GM21619 (cell line): Measurements from ENCODE around the gene EVC.

Source experiments
- ATAC-seq: cut with Tn5 transposase; IDR thresholded peaks from one replicate; pipeline ENCODE4 v1.9.1; 2021; ENCODE audit not compliant: unreplicated experiment

Gene EVC

GRCh38 chr4:5783486-5783885, 72.5 kb downstream of the EVC start:
- ATAC-seq = no peak

- ATAC-seq = no peak
These were observed 73.0 kb downstream of the EVC start for GRCh38 chr4:5784021-5784420.

- no peak for ATAC-seq
These were observed 74.1 kb downstream of the EVC start for GRCh38 chr4:5784960-5785611.

- ATAC-seq = no peak
These were observed 75.0 kb downstream of the EVC start for GRCh38 chr4:5785806-5786680.

GRCh38 chr4:5787311-5787710, 76.3 kb downstream of the EVC start:
- no peak for ATAC-seq

GRCh38 chr4:5788144-5788543, 77.1 kb downstream of the EVC start:
- no peak for ATAC-seq

GRCh38 chr4:5789141-5789540, 78.1 kb downstream of the EVC start:
- ATAC-seq = no peak

- no peak for ATAC-seq
These were observed 79.5 kb downstream of the EVC start for GRCh38 chr4:5790546-5790857.

GRCh38 chr4:5791654-5792053, 80.7 kb downstream of the EVC start:
- ATAC-seq = no peak

- ATAC-seq = no peak
These were observed 82.5 kb downstream of the EVC start for GRCh38 chr4:5793514-5793913.

- ATAC-seq = no peak
These were observed 84.6 kb downstream of the EVC start for GRCh38 chr4:5795580-5795979.

- no peak for ATAC-seq
These were observed 86.0 kb downstream of the EVC start for GRCh38 chr4:5796976-5797375.

GRCh38 chr4:5797866-5798265, 86.9 kb downstream of the EVC start:
- ATAC-seq = no peak

GRCh38 chr4:5798462-5798861, 87.5 kb downstream of the EVC start:
- ATAC-seq = no peak

- ATAC-seq = no peak
These were observed 87.9 kb downstream of the EVC start for GRCh38 chr4:5798946-5799345.

GRCh38 chr4:5799406-5799805, 88.4 kb downstream of the EVC start:
- ATAC-seq = no peak

- no peak for ATAC-seq
These were observed 89.5 kb downstream of the EVC start for GRCh38 chr4:5800496-5800895.

- ATAC-seq = no peak
These were observed 90.7 kb downstream of the EVC start for GRCh38 chr4:5801696-5802095.

GRCh38 chr4:5802565-5802964, 91.6 kb downstream of the EVC start:
- no peak for ATAC-seq

- ATAC-seq = no peak
These were observed 93.7 kb downstream of the EVC start for GRCh38 chr4:5804656-5805055.

GRCh38 chr4:5805270-5805669, 94.3 kb downstream of the EVC start:
- no peak for ATAC-seq

- no peak for ATAC-seq
These were observed 97.2 kb downstream of the EVC start for GRCh38 chr4:5808081-5808741.
